Fibroblast of skin of scalp (primary cell): Measurements from ENCODE around the gene IVNS1ABP.

Source experiments
- DNase-seq: peaks from one replicate; pipeline ENCODE4 v3.0.0-alpha.2; 2013

IVNS1ABP gene

DNA sequence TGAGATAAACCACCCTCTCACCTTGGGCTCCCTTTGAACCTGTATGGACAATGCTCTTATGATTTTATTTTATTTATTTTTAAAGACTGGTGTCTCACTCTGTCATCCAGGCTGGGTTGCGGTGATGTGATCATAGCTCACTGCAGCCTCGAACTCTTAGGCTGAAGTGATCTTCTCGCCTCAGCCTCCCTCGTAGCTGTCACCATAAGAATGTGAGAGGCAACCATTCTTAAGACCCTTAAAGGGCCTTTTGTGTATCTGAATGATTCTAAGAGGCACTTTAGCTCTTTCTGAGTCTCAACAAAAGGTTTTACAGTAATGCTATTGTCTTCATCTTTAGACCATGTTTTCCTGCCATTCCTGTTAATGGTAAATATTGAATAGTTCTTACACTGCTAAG, 67.0 kb downstream of the IVNS1ABP start:
- DNase-seq, result no peak

DNA sequence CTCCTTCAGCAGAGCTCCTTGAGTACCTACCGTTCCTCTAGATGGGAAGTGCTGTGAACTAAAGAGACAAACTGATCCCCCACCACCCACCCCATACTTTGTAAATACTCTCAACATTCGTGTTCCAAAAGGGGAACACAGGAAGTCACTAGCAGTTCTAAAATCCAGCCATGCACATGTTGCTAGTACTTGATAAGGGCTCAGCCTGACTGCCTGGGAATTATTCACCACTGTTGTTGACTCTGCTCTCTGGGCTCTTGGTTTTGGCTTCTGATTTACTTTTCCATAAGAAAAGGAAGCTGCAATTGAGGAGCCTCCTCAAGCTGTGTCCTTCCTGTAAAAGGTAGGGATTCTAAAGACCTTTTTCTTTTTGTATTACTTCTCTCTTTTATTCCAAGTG, 67.5 kb downstream of the IVNS1ABP start:
- no peak for DNase-seq
